ENCODE data around the gene PTPRJ.

DNA sequence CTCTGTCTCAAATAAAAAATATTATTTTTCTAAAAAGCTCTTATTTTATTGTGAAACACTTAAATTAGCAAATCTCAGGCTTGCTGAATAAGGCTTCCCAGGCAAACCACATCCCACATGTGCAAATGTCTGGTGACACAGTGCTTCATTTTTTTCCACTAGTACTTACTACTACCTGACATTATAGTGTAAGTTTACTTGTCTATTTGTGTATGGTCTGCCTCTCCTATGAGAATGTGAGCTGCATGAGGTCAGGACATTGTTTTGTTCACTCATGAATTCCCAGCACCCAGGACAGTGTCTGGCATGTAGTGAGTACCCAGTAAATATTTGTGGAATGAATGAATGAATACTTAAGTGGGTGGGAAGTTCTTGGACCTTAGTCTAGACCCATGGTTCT is 103.1 kb downstream of the PTPRJ start:
- TF ChIP-seq, protein P1, sequence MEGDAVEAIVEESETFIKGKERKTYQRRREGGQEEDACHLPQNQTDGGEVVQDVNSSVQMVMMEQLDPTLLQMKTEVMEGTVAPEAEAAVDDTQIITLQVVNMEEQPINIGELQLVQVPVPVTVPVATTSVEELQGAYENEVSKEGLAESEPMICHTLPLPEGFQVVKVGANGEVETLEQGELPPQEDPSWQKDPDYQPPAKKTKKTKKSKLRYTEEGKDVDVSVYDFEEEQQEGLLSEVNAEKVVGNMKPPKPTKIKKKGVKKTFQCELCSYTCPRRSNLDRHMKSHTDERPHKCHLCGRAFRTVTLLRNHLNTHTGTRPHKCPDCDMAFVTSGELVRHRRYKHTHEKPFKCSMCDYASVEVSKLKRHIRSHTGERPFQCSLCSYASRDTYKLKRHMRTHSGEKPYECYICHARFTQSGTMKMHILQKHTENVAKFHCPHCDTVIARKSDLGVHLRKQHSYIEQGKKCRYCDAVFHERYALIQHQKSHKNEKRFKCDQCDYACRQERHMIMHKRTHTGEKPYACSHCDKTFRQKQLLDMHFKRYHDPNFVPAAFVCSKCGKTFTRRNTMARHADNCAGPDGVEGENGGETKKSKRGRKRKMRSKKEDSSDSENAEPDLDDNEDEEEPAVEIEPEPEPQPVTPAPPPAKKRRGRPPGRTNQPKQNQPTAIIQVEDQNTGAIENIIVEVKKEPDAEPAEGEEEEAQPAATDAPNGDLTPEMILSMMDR (IDR thresholded peaks at IDR 0.05) = no peak
- TF ChIP-seq EP300 (IDR thresholded peaks at IDR 0.05) = no peak

Data from sigmoid colon (tissue), 4 donors.